Measurements from ENCODE around the gene AQP1. TPM values are rescaled to one million over a fixed set of nuclear protein-coding genes. Genes with fewer than 3 reads are reported as not detected.

AQP1 gene
- total RNA-seq, 1 donor from 2014 or later: 243 TPM

GRCh38 chr7:30871655-30872054, 40.0 kb upstream of the AQP1 start:
- no peak for DNase-seq (ENCODE audit: extremely low spot score in 2 of 2)
- H3K4me3 ChIP-seq: no peak overlapping the region
- intact Hi-C loops (cut with DNase I): no loop called here
- H3K27me3 ChIP-seq: no peaks in the 10 kb centered on the region
- no peaks in the 10 kb centered on the region for H3K4me1 ChIP-seq
- no peaks in the 10 kb centered on the region for H3K9me3 ChIP-seq
- no peak overlapping the region for H3K27ac ChIP-seq
- peaks cover 0 to 14% of the 10 kb centered on the region in 2 donors for H3K36me3 ChIP-seq
- TF ChIP-seq POLR2AphosphoS5 (IDR thresholded peaks at IDR 0.05; ENCODE audit: insufficient read depth in 1 of 2, low read depth in 1 of 2) (no peak), POLR2A (IDR thresholded peaks at IDR 0.05) (no peak), CTCF (IDR thresholded peaks at IDR 0.05) (no peak)

- H3K4me3 ChIP-seq: no peak overlapping the region
- no peaks in the 10 kb centered on the region for H3K27me3 ChIP-seq
- no peaks in the 10 kb centered on the region for H3K4me1 ChIP-seq
- H3K9me3 ChIP-seq: no peaks in the 10 kb centered on the region
- no peak for TF ChIP-seq POLR2AphosphoS5 (IDR thresholded peaks at IDR 0.05; ENCODE audit: insufficient read depth in 1 of 2, low read depth in 1 of 2)
- no peak for TF ChIP-seq CTCF (IDR thresholded peaks at IDR 0.05)
- TF ChIP-seq POLR2A (IDR thresholded peaks at IDR 0.05): no peak
- DNase-seq (ENCODE audit: extremely low spot score in 2 of 2): no peak
- peaks cover 0 to 14% of the 10 kb centered on the region in 2 donors for H3K36me3 ChIP-seq
- intact Hi-C loops (cut with DNase I): no loop called here
- H3K27ac ChIP-seq: no peak overlapping the region
Observed at GRCh38 chr7:30873207-30873606, 38.4 kb upstream of the AQP1 start.

DNA sequence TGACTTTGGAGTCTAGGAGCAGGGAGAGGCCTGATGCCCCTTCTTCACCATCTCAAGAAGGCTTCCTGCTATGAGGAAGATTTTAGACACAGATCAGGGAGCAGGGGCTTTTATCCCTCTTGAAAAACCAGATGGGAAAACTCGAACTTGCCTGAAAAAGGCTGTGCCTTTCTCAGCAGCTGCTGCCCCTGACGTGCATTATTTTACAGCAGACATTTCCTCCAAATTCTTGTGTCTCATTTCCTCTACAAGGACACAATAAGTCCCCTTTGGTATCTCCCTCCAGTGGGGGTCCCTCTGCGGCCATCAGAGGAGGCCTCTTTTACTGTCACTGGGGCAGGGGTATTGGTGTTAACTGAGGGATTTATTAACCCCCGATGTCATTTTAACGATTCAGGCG, 38.0 kb upstream of the AQP1 start:
- Histone ChIP-seq H3K36me3 (peaks cover 0 to 14% of the 10 kb centered on the region in 2 donors), H3K27ac (no peak overlapping the region), H3K4me3 (no peak overlapping the region), H3K9me3 (no peaks in the 10 kb centered on the region), H3K4me1 (no peaks in the 10 kb centered on the region), H3K27me3 (no peaks in the 10 kb centered on the region)
- TF ChIP-seq CTCF (IDR thresholded peaks at IDR 0.05) (no peak), POLR2AphosphoS5 (IDR thresholded peaks at IDR 0.05; ENCODE audit: insufficient read depth in 1 of 2, low read depth in 1 of 2) (no peak), POLR2A (IDR thresholded peaks at IDR 0.05) (no peak)
- no peak for DNase-seq (ENCODE audit: extremely low spot score in 2 of 2)
- intact Hi-C loops (cut with DNase I): no loop called here

- H3K36me3 ChIP-seq: peaks cover 0 to 14% of the 10 kb centered on the region in 2 donors
- no peaks in the 10 kb centered on the region for H3K27me3 ChIP-seq
- no peaks in the 10 kb centered on the region for H3K4me1 ChIP-seq
- no peak overlapping the region for H3K27ac ChIP-seq
- H3K9me3 ChIP-seq: no peaks in the 10 kb centered on the region
- intact Hi-C loops (cut with DNase I): no loop called here
- TF ChIP-seq POLR2A (IDR thresholded peaks at IDR 0.05) (no peak), CTCF (IDR thresholded peaks at IDR 0.05) (no peak), POLR2AphosphoS5 (IDR thresholded peaks at IDR 0.05; ENCODE audit: insufficient read depth in 1 of 2, low read depth in 1 of 2) (no peak)
- H3K4me3 ChIP-seq: no peak overlapping the region
- DNase-seq (ENCODE audit: extremely low spot score in 2 of 2): no peak
Observed at GRCh38 chr7:30874656-30875302, 36.9 kb upstream of the AQP1 start.

GRCh38 chr7:30877015-30877769, 34.5 kb upstream of the AQP1 start:
- H3K27me3 ChIP-seq: no peaks in the 10 kb centered on the region
- no peaks in the 10 kb centered on the region for H3K4me1 ChIP-seq
- TF ChIP-seq POLR2AphosphoS5 (IDR thresholded peaks at IDR 0.05; ENCODE audit: insufficient read depth in 1 of 2, low read depth in 1 of 2) (no peak), CTCF (IDR thresholded peaks at IDR 0.05) (no peak), POLR2A (IDR thresholded peaks at IDR 0.05) (no peak)
- intact Hi-C loops (cut with DNase I): no loop called here
- no peak overlapping the region for H3K4me3 ChIP-seq
- H3K36me3 ChIP-seq: peaks cover 0 to 11% of the 10 kb centered on the region in 2 donors
- H3K9me3 ChIP-seq: no peaks in the 10 kb centered on the region
- H3K27ac ChIP-seq: no peak overlapping the region
- no peak for DNase-seq (ENCODE audit: extremely low spot score in 2 of 2)
